OCI-M1 (cell line): ENCODE results near the gene KCNJ16.
"Not testable (repeated sequence)": the region's sequence is repeated elsewhere in the genome, so short reads cannot be mapped to it uniquely, and the experiment has no call there.

ENCODE experiments used
- DNase-seq: peaks from one replicate; lab custom pipeline; 2025; lab: John Stamatoyannopoulos, UW

The KCNJ16 gene

DNA sequence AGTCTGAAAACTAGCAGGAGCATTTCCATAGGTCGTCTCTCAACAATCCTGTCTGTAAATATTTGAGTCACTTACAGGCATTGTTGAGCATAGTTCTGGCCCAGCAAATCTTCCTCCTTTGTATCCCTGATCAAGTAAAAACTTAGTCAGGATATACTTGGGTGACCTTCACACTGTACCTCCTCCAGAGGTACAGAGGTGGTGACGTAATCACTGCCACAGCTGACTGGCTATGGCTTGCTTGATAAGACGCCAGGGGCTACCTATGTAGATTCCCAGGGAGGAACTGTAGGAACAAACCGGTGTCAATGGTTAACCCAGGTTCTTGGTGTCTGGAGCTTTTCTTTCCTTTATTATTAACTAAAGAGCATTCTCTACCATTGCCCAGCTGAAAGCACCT, at the start of gene KCNJ16:
Gene KCNJ16, plus strand, starts transcription at position 270 of the 400 bp plus-strand sequence. CDS start 56,863 bp downstream, outside the sequence.
- DNase-seq = no peak

DNA sequence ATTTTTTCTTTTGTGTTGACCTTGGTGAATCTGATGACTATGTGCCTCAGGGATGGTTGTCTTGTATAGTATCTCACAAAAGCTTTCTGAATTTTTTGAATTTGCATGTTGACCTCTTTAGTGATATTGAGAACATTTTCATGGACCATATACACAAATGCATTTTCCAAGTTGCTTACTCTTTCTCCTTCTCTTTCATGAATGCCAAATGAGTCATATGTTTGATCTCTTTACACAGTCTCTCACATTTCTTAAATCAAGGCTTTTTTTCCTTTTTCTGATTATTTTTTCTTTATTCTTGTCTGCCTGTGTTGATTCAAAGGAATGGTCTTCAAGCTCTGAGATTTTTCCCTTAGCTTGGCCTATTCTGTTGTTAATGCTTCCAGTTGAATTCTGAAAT, 46.6 kb upstream of the KCNJ16 start:
- no peak for DNase-seq

DNA sequence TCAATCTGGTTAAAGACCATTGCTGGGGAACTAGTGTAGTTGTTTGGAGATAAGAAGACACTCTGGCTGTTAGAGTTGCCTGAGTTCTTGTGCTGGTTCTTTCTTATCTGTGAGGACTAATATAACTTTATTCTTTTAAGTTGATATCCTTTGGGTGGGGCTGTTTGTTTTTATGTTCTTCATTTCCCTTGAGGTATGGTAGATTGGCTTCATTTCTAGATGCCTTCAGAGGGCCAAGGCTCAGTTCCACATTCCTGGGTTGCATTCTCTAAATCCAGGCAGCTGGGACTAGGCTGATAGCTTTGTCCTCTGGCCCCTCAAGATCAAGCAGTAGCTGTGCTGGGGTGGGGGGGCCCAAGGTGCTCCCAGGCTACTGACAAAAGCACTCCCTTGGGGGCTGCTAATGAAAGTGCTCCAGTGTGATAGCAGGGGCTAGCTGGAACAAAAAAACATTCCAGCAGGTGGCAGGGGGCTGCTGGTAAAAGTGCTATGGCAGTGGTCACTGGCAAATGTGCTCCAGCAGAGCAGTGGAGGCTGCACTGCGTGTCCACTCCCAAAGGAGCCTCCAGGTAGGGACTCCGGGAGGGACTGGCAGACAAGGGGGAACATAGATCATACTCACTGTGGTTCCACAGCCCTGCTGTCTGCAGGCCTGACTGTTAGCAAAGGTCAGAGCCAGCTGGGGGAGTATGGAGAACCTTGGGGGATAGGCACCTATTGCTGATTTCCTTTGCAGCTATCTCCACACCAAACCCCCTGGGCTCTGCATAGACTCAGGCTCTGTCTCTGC, 45.9 kb upstream of the KCNJ16 start:
- peak; percentile 23 for DNase-seq

DNA sequence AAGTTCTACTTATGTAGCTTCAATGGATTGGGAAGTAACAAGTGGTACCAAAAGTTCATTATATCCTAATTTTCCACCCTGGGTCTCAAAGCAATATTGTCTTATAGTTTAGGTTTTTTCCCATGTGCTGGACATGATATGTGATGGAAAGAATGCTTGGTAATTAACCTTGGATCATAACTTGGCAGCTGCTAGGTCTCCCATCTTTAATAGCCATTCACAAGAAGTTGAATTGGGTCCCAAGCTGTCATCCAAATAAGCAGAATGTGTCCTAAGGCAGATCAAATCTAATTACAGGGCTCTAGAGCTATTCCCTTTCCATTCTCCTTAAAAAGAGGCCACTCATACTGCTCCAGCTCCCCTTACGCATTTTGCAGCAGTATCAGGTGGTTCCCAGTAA, 44.7 kb upstream of the KCNJ16 start:
- no peak for DNase-seq

DNA sequence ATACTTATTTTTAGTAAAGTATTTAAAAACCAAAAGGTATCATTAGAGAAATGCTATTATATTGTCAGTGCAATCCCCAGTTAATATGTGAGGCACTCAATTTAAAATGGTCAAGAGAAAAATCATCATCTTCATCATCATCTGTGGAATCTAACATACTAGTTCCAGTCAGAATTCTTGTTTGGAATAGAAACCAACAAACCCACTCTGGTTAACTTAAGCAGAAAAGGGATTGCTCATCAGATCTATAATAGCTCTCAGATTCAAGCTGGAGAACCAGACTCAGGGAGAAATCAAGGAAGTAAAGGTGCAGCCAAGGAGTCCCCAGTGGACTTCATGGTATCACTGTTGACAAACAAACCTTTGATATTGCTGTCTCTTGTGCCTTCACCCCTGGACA, 43.7 kb upstream of the KCNJ16 start:
- no peak for DNase-seq

DNA sequence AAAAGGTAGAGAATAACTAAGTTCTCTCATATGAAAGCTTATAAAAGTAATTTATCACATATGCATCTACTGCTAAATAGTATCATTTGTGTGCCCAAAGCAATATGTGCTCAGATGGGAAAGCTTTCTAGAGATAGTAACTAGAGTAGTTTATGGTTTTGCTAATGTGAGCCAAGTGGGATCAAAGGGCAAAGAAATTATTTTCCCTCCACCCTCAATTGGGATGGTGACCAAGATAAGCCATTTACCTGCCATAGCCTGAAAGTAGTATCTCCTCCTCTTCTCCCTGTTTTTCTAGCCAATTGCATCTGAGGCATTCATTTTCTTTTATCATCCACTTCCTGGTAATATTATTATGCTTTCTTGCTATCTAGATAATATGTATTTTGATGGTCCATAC, 41.9 kb upstream of the KCNJ16 start:
- DNase-seq = no peak

DNA sequence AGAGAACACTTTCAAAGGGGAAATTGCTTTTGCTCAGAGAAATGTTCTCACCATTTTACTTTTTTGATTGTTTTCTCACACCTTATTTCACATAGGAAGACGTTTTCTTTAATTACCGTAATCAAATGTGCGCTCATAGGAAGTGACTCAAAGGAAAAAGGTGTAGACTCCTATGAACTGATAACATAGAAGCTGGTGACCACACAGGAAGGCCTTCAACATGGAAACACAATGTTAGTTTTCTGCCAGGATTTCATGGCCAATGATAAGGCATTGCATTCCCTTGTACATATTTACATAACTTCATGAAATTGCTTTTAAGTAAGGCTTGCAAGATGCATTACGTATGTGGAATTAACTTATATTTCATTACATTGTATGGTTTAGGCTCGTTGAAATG, 40.9 kb upstream of the KCNJ16 start:
- DNase-seq = no peak

DNA sequence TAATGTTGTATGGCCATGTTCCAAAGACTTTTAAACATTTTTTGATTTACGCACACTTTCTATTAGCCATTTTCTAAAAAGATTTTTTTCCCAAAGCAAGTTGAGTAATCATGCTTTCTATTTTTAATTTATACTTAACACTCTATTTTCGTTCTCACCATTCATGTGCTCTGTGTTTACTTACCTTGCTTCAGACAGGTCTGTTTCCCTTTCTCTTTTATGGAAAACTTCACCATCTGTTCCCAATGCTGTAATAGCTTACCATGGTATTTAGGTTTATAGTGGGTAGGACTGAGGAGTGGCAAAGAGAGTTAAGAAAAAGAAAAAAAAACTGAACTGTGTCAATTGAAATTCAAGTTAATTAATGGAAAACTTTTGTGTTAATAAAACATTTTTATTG, 37.5 kb upstream of the KCNJ16 start:
- no peak for DNase-seq

DNA sequence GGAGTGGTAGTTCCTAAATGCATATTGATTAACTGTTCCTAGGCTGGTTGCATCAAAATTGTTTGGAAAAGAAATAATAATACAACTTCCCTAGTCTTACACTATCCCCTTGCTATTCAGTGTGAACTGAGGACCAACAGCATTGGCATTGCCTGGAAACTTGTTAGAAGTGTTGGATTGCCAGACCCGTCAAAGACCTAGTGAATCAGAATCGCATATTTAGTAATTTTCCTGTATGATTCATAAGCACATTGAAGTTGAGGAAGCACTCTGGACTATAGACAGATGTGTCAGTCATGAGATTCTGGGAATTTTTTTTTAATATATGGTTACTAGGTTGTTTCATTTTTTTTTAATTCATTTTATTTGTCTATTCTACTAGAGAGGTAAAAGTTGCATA, 34.7 kb upstream of the KCNJ16 start:
- no peak for DNase-seq

DNA sequence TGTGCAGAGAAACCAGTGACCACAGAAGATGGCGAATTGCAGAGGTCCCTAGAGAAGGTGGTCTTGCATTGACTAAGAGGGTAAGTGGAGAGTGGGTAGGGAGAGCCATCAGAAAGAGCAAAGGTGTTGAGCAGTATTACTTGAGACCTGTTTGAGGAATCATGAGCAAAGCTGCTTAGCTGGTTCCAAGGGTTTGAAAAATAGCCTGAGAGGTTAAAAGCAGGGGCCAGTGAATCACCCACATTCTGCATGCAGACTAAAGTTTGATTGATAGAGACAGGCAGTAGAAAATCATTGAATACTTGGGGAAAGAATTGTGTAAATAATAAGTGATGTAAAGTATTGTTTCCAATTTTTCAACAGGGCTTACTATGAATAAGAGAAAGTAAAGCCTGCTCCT, 34.0 kb upstream of the KCNJ16 start:
- DNase-seq = no peak

DNA sequence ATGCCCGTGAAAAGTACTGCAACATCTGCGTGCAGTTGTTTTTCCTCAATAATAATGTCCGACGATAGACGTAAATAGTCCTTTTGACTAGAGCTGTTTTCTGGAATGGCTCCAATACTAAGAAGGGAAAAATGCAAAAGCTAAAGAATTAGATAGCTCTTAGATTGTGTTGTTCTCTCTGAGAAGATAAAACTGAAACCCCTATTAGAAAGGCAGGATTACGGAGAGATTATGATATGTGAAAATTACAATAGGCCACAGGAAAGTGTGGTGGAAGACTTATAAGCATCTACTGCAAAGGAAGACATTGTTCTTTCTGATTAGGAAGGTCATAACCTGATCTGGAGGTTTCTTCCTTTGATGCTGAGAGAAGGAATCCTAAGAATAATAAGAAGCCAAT, 33.5 kb upstream of the KCNJ16 start:
- no peak for DNase-seq

DNA sequence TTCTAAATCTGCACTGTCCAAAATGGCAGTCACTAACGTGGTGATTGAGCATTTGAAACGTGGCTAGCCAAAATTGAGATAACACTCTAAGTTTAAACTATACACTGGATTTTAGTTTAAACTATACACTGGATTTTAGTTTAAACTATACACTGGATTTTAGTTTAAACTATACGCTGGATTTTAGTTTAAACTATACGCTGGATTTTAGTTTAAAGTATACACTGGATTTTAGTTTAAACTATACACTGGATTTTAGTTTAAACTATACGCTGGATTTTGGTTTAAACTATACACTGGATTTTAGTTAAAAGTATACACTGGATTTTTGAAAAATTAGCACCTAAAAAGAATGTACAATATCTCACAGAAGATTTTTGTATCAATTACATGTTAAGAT, 29.2 kb upstream of the KCNJ16 start:
- DNase-seq = not testable (repeated sequence)

DNA sequence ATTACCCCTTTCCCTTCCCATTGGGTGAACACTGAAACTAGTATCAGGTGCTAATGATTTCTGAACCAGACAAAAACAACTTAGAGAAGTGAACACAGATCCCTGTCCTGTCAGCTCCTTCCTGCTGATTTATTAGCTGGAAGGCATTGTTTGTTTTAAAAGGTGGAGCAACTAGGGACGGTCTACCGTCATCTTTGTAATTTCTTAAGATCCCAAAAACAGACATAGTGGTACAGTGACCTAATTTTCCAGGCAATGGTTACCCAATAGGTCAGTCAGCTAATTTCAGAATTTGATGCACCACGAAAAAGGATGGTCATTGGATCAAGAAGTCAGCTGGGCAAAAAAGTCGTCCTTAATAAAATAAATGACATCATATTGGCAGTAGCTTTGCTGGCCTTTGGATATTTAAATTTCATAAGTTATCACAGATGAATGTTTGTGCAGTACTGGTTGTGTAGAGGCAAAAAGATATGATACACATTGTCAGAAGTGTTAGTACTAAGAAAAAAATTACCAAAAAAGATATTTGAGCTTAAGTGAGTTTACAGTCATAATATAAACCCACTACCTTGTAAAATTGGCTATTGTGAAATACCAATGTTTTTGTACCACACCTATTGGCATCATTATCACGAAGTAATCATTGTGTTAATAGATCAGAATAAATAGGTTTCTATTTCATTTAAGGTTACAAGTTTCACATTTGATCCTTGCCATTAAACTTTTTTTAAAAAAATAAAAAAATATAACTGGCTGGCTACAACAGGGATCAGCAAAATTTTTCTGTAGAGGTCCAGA, 27.2 kb upstream of the KCNJ16 start:
- no peak for DNase-seq

DNA sequence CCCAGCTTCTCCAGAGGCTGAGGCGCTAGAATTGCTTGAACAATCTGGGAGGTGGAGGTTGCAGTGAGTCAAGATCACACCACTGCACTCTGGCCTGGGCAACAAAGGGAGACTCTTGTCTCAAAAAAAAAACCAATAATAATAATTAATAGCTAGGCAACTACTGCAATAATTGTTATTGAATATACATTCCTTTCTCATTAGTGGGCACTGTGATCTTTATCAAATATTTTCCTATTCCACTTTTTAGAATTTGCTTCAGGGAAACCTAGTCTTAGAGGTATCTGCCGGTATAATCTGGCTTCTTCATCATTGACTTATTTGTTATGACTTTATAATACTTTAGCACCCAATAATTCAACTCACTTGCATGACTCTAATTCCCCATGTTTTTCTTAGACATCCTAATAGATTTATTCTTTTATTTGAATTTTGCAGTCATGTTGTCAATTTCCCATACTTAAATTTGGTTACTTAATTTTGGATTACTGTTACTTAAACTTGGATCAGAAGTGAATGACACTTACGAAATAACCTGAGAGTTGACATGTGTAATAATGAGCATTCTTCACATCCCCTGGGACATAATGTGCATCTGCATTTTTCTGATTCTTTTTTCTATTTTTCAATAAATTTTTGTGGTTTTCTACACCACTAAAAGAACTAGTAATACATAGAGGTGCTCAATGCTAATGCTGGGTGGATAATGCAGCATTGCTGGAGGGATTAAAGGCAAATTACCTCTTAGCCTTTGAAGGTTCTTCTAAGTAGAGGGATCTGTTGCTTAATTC, 25.0 kb upstream of the KCNJ16 start:
- DNase-seq = no peak

DNA sequence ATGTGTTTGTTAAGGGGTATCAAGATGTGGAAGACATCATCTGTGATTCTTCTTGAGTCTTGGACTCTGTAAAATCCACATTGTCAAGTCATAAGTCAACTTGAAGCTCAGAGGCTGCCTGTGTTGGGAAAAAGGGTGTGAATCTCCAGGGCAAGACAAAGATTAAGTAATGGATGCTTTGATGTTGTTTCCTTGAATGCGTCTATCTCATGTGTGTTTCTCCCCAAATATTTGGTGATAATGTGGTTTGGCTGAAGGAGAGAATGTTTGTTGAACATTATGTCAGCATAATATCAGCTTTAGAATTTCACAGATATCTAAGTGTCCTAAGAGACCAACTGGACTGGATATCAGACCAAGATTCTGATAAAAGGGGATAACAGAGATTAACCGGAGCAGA, 24.1 kb upstream of the KCNJ16 start:
- DNase-seq = no peak

DNA sequence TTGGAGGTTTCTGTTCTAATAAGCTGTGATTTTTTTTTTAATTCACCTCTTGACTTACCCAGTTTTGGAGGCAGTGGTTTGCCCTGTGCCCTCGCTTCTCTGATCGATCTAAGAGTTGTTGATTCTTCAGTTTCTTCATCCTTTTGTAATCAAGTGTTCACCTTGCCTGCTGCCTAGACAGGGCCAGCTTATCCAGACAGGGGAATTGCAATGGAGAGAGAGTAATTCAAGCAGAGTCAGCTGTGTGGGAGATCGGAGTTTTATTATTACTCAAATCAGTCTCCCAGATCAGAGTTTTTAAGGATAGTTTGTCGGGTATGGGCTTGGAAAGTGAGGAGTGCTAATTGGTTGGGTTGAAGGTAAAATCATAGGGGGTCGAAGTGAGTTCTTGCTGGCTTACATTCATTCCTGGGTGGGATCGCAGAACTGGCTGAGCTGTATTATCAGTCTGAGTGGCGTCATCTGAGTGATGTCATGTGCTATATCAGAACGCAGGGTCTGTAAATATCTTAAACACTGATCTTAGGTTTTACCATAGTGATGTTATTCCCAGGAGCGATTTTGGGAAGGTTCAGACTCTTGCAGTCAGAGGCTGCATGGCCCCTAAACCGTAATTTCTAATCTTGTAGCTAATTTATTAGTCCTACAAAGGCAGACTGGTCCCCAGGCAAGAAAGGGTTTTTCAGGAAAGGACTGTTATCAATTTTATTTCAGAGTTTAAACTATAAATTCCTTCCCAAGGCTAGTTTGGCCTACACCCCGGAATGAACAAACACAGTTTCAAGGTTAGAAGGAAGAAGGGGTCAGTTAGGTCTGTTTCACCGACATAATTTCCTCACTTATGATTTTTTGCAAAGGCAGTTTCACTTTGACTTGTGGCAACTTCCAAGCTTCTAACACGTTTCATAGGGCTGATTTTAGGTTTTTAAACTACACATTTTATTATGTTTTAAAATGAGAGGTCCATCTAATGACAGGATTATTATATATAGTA, 21.5 kb upstream of the KCNJ16 start:
- peak; percentile 48 for DNase-seq

DNA sequence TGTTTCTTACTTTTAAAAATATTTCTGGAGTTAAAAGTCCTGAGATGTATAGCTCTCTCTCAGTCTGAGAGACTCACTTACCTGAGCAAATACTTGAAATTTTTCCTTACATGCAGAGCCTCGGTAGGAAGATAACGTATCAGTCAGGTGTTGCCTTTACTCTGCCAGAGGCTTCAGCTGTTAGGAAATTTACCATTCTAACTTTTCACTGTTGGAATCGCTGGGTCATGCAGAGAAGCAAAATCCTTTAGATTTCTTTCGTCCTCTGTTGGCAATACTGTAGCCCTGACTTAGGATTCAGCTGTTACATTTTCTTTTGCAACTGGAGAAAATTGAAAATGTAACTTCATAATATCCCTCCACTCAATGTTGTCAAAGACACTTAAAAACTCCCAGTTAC, 20.0 kb upstream of the KCNJ16 start:
- DNase-seq = peak; percentile 17

DNA sequence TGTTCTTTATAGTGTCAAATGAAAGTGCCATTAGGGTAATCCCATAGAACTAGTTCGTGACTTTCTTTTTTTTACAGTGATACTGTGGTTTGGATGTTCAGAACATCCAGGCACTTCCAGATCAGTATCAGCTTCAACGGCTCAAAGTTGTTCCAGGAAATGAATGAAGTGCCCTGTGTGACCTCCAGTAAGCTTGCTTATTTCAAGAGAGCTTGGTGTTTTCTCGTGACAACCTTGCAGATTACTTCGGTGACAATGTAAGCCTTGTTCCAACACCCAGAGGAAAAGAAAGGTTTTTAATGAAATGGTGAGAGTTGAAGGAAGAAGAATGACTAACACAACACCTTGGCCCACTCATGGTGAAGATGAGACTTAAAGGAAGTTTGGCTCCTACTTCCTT, 16.0 kb upstream of the KCNJ16 start:
- peak; percentile 93 for DNase-seq

DNA sequence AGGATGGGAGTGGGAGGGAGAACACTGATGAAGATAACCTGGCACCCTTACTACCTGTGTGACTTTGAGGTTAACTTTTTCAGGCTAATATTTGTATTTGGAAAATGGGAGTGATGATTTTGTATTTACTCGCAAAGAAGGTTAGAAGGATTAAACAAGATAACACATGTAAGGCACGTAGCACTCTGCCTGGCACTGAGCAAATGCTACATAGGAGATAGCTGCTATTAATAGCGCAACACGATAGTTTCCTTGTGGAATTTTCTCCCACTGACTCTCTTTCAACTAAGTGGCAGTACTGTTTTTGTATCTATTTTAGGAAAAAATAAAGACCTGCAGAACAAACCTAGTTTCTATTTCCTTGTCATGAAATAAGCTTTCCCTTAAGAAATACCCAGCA, 15.4 kb upstream of the KCNJ16 start:
- DNase-seq = no peak

DNA sequence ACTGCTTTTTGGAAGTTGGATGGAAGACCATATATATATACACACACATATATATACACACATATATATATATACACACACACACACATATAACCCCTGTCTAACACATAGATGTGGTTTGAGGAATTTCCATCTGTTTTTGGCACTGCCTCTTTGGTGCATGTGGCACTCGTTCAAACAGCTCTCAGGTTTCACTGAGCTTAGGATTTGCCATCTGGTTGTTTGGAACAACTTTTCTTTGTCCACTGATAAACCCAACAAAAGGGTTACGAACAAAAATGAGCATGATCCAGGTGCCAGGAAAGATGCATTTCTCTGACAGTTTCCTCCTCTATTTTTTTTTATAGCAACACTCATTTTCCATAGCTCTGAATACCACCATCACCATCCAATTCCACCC, 14.6 kb upstream of the KCNJ16 start:
- no peak for DNase-seq

DNA sequence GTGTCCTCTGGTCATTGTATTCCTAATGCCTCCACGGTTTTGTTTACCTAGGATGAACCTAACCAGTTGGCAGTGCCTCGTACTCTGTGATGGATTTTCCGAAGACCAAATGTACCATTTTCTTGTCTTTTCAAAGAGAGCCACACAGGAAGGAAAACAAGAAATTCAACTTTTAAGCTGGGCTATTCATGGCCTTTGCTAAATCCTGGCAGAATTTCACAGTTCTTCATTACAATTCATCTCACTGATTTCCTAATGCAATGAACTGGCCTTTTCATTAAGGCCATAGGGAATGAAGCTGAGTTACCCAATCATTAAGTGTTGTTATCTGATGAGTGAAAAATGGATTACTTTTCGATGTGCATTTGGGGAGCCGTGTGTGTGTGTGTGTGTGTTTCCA, 7.9 kb upstream of the KCNJ16 start:
- DNase-seq = no peak
